ENCODE data around the gene TEX47. TPM values are rescaled to one million over a fixed set of nuclear protein-coding genes. Genes with fewer than 3 reads are reported as not detected.

The TEX47 gene
- 1.2 TPM for total RNA-seq (ENCODE audit: insufficient read depth, low replicate concordance)

DNA sequence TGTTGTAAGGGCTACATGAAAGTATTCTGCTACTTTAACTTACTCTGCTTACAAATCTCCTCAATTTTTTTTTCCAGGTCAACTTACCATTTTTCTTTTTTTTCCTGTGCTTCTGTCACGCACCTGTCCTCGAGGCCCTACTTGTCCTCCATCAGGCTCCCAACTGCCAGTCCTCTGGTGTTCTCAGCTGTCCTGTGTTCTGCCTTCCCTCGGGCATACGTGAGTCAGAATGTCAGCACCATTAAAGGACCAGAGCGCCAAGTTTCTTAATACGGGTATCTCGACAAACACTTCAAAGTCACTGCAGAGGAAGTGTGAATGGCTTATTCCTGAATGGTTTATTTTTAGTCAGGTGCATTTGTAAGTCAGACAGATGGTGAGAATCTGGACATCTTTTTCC, at the start of gene TEX47:
TEX47 (minus strand) TSS at position 185 of the 400 bp plus-strand sequence. CDS start 795 bp downstream, outside the sequence.
- no peak for DNase-seq (ENCODE audit: low spot score)

DNA sequence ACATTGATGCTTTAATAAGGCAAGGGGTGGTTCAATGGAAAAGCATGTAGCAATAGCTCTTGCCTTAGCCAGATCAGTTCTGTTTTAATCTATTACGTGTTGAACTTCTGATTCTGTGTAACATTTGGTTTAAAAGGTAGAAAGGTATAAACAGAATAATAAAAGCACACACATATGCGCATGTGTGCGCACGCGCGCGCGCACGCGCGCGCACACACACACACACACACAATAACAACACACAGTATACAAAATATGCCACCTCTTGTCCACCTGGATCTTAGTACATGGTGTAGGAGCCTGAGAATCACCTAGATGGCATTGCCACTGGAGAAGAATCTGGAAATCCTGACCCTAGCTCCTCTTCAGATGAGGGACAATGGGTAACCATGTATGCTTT, 49.6 kb upstream of the TEX47 start:
- no peak for DNase-seq (ENCODE audit: low spot score)

DNA sequence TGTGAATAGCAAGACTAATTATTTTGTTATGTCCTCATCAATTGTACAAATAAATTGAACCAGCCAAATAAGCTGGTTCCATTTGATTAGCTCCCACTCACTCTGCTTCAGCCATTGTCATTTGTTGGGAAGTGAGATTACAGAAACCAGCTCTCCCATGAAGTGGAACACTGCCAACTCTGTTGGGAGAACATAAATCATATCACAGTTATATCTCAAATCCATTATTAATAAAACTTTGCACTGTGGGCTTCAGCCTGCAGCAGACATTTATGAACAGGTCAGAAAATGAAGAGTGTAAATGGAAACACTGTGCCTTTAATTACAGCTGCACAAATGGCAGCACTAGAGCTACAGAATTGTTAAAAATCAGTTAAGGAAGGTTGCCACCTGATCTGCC, 46.7 kb upstream of the TEX47 start:
- no peak for DNase-seq (ENCODE audit: low spot score)

- peak; percentile 3 for DNase-seq (ENCODE audit: low spot score)
Measured at GRCh38 chr7:88835147-88835728, 39.7 kb upstream of the TEX47 start.

DNA sequence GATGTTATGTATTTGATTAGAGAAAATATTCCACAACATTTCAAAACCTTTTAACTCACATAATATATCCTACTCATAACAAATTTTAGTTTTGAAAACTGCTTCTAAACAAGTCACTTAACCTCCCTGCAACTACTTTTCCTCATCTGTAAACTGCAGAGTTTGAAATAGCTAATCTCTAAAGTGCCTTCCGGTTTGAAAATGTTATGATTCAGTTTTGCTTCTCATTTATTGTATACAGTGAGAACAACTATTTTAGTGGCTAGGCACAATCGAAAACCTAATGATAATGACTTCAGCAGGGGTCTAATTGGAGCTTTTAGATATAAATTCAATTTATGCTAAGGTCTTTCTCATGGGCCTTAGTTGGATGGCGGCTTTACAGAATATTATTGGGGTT, 30.7 kb upstream of the TEX47 start:
- DNase-seq (ENCODE audit: low spot score) = no peak

GRCh38 chr7:88818552-88818951, 23.0 kb upstream of the TEX47 start:
- DNase-seq (ENCODE audit: low spot score) = no peak

DNA sequence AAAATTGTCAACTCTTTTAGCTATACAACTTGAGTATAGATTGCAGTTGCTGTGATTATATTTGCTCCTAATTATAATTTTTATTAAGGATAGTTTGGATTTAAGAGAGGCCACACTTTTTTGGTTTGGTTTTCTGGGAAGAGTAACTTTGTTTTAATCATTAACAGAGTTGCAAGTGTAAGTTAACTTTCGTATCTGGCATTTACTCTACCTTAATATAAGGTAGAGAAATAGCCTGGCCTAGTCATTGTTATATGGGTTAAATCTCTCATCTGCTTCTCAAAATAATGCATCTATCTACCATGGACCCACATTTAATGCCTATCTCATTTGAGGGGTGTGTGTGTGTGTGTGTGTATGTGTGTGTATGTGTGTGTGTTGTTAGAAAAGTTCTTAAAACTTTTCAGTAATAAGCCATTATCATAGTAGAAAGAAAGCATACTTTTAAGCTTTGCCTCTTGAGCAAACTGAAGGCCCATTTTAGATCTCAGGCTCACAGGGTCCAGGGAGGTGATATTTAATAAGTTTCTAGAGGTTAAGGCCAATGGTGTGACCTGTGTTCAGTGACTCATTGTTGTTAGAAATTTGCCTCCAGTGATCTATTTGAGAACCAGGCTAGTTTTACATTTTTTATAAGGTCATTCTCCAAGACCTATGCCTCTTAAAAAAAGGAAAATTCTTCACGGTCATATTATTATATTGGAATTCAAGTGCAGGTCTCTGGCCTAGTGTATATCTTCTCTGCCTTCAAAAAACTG, 10.9 kb upstream of the TEX47 start:
- no peak for DNase-seq (ENCODE audit: low spot score)

- DNase-seq (ENCODE audit: low spot score) = no peak
Measured at GRCh38 chr7:88801046-88801445, 5.5 kb upstream of the TEX47 start.

GRCh38 chr7:88792361-88792760, 3.2 kb downstream of the TEX47 start:
- DNase-seq (ENCODE audit: low spot score) = no peak

DNA sequence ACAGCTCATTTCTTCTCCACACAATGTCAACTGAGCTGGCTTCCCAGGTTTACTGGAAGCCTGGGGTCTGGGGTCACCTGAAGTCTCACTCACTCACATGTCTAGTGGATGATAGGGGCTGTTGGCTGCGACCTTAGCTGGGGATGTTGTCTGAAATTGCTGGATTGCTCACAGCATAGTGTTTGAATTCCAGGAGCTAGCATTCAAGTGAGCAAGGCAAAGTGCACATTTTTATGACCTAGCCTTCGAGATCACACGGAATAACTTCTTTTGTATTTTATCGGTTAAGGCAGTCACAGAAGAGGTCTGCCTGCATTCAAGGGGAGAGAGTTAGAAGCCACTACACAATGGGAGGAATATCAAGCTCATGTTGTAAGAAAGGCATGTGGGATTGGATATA, 3.6 kb downstream of the TEX47 start:
- DNase-seq (ENCODE audit: low spot score) = no peak

GRCh38 chr7:88789480-88790064, 6.0 kb downstream of the TEX47 start:
- DNase-seq (ENCODE audit: low spot score) = peak; percentile 32

DNA sequence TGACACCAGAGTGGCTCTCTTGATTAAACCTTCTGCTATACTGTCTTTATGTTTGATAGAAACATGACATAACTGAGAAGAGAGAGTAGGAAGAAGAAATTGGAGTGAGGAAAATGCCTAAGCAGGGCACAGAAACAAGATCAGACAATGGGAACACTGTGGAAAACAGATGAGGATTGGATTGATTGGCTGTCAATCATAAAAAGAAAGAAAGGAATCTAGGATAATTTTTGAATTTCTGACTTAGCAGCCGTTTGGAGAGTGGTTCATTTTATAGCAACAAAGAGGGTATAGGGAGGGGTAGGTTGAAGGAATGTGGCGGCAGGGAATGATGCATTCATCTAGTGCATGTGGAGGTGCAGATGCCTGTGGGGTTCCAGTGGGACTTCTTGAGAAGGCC, 7.8 kb downstream of the TEX47 start:
- no peak for DNase-seq (ENCODE audit: low spot score)

- no peak for DNase-seq (ENCODE audit: low spot score)
Measured at GRCh38 chr7:88775838-88776237, 19.7 kb downstream of the TEX47 start.

DNA sequence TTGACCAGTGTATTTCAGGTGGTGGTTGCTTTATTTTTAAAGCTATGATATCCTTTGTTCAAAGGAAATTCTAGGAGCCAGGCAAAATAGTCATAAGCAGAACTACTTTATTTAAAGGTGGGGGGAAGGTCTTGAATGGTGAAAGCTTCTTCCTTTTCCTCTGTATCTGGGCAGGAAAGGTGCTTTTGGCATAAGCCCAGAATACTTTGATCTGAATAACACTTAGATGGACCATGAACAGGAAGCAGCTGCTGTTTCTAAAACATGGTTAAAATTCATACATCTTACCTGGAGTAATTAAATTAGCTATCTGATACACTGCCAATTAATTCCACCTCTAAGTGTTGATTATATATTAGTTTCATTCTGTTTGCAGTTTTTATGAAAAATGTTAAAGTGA, 22.8 kb downstream of the TEX47 start:
- no peak for DNase-seq (ENCODE audit: low spot score)

- DNase-seq (ENCODE audit: low spot score) = no peak
Measured at GRCh38 chr7:88771417-88771816, 24.1 kb downstream of the TEX47 start.

- no peak for DNase-seq (ENCODE audit: low spot score)
Measured at GRCh38 chr7:88761779-88762178, 33.8 kb downstream of the TEX47 start.

DNA sequence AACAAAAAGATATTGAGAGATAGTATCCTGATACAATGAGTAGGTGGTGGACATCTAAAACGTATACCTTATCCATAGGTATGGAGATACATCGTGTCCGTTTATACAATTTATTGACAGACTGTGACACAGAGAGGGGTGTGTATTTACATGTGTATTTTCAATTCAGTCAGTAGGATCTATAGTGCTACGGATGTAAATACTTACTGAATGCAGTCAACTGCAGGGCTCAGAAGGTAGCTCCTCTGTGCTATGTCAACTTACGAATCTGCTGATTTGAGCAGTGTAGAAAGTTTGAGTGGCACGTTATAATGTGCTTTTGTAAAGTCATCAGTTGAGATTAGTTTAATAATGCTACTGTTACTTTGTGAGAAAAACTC, 35.4 kb downstream of the TEX47 start:
- DNase-seq (ENCODE audit: low spot score) = no peak

- peak; percentile 16 for DNase-seq (ENCODE audit: low spot score)
Measured at GRCh38 chr7:88759230-88760135, 36.1 kb downstream of the TEX47 start, which contains the start of gene ZNF804B. TSS of gene ZNF804B (plus strand) at chr7:88759700. CDS start at chr7:88759977, 277 bp downstream.

DNA sequence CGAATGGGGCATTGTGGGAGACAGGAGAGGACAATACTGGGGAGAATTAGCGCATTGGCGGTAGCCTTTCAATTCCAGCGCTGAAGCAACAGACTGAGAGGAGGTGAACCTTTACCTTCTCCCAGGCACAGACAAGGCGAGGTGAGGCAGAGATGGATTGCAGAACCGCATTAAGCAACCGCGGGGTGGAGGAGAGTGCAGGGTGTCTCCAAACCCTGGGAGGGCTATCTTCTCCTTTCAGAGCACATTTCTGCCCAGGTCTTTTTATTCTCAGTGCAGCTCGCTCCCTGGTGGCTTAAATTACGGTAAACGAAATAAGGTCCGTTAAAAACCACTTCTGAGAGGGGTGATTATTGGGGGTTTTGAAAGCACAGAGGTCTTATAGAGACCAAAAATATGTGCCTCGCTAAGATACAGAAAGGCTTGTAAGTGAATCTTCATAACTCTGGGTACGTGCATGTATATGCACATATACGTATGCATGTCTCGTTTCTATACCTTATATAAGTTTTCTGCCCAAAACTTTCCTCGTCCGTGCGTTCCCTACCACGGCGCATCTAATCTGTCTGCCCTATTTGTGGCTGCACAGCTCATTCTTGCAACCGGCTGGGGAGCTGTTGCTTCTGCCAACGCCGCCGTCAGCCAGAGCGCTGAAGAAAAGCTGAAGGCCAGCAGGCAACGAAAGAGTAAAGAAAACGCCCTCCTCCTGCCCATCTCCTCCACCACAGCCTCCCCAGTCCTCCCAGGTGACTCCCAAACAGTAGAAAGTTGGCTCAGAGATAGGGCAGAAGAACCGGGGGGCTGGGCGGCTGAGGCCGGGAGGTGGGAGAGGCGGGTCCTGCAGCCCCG, 36.9 kb downstream of the TEX47 start:
- DNase-seq (ENCODE audit: low spot score) = peak; percentile 61

DNA sequence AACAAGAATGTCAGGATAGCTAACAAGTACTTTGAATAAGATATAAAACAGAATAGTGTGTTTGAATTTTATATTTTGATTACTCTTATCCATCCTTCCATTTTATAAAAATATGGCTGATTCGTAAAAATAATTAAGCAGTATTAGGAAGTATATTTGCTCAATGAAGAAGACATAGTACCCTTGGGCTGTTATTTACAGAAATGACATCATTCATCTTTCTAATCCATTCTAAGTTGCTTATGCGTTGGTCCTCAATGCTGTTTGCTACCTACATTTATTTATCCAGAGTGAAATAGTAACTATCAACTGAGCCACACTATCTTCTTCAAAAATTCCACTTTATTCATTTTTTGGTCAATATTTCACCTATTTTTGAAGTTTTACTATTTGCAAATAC, 38.2 kb downstream of the TEX47 start:
- no peak for DNase-seq (ENCODE audit: low spot score)

DNA sequence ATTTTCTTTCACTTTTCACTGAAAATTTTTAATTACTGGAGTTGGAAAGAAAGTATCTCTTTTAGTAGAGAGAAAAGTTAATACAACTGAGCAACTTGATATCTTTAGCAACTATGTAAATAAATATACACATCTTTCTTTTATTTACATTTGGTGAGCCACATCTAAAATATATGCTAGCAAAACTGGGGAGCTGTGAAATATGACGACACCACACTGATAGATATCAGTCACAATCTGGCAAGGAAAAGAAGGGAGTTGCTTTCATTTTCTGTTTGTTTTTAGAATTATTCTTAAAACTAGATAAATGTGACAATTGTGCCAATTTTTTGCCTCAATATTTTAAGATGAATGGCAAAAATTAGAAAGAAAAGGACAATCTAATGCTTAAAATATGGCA, 38.7 kb downstream of the TEX47 start:
- no peak for DNase-seq (ENCODE audit: low spot score)
